CD8-positive, alpha-beta memory T cell (primary cell): ENCODE results near the gene TMEM98. TPM values are rescaled to one million over a fixed set of nuclear protein-coding genes. Genes with fewer than 3 reads are reported as not detected.
"Not testable (repeated sequence)": the region's sequence is repeated elsewhere in the genome, so short reads cannot be mapped to it uniquely, and the experiment has no call there.

ENCODE experiments used
- CTCF ChIA-PET: fragments of 350-600 bp; sonication (Branson Sonifier 250); formaldehyde crosslinking; loops from one replicate; lab custom pipeline; 2021; ENCODE audit warnings: antibody characterized with exemption; lab: Charles Lee
- POLR2A ChIA-PET: fragments of 350-600 bp; sonication (Branson Sonifier 250); formaldehyde crosslinking; loops from one replicate; lab custom pipeline; 2021; ENCODE audit warnings: antibody characterized with exemption; lab: Charles Lee
- DNase-seq, 5 donors: peaks; one replicate each; pipeline versions ENCODE4 v3.0.0 to v3.0.0-alpha.2; 2020 to 2022; ENCODE audit warnings: mixed read lengths in 1 of 5
- H3K27ac ChIP-seq: one replicate; pipeline ENCODE4 v1.7.0; 2013; ENCODE audit warnings: low read depth, mild to moderate bottlenecking, low read length, moderate library complexity
- H3K27me3 ChIP-seq: 2 replicates; pipeline ENCODE4 v1.7.0; 2013; ENCODE audit warnings: low read length, mild to moderate bottlenecking; ENCODE audit not compliant: insufficient read depth, poor library complexity, severe bottlenecking
- H3K36me3 ChIP-seq: 2 replicates; pipeline ENCODE4 v1.7.0; 2013; ENCODE audit warnings: mild to moderate bottlenecking, low read length, moderate library complexity; ENCODE audit not compliant: insufficient read depth
- H3K4me1 ChIP-seq: 2 replicates; pipeline ENCODE4 v1.7.0; 2013; ENCODE audit warnings: mild to moderate bottlenecking, low read length, moderate library complexity; ENCODE audit not compliant: insufficient read depth
- H3K4me3 ChIP-seq: 2 replicates; pipeline ENCODE4 v1.7.0; 2013; ENCODE audit warnings: mild to moderate bottlenecking, low read length
- H3K9me3 ChIP-seq: 2 replicates; pipeline ENCODE4 v1.7.0; 2013; ENCODE audit warnings: mild to moderate bottlenecking, low read length
- H3K27ac Mint-ChIP-seq, 8 donors: one replicate each; pipeline ENCODE4 v1.8.0; 2020 to 2021; ENCODE audit warnings: mixed read lengths in 8 of 8, mild to moderate bottlenecking in 6 of 8, inconsistent platforms in 3 of 8, moderate library complexity in 3 of 8
- H3K27me3 Mint-ChIP-seq, 2 donors: one replicate each; pipeline ENCODE4 v1.8.0; 2020 to 2021; ENCODE audit warnings: mixed read lengths in 2 of 2, mild to moderate bottlenecking in 1 of 2, moderate library complexity in 1 of 2
- H3K36me3 Mint-ChIP-seq, 3 donors: one replicate each; pipeline ENCODE4 v1.8.0; 2020 to 2021; ENCODE audit warnings: mixed read lengths in 3 of 3, inconsistent platforms in 1 of 3, mild to moderate bottlenecking in 1 of 3
- H3K4me1 Mint-ChIP-seq, 3 donors: one replicate each; pipeline ENCODE4 v1.8.0; 2020 to 2021; ENCODE audit warnings: mixed read lengths in 3 of 3, inconsistent platforms in 1 of 3, mild to moderate bottlenecking in 1 of 3
- H3K4me3 Mint-ChIP-seq, 7 donors: one replicate each; pipeline ENCODE4 v1.8.0; 2020 to 2021; ENCODE audit warnings: mixed read lengths in 7 of 7, mild to moderate bottlenecking in 6 of 7, moderate library complexity in 4 of 7, inconsistent platforms in 2 of 7
- H3K9me3 Mint-ChIP-seq, 5 donors: one replicate each; pipeline ENCODE4 v1.8.0; 2020 to 2022; ENCODE audit warnings: mixed read lengths in 5 of 5, mild to moderate bottlenecking in 3 of 5, moderate library complexity in 2 of 5, inconsistent platforms in 1 of 5
- polyA plus RNA-seq: library from polyadenylated mRNA; unstranded; fragments of 300-500 nt; fragmentation: Illumina TruSeq; gene quantifications from one replicate; pipeline ENCODE4 v1.2.3, GENCODE V29; 2021
- total RNA-seq, 2 experiments: library from RNA; stranded (reverse); gene quantifications; one replicate each; pipeline ENCODE4 v1.2.3, GENCODE V29; 2021

TMEM98 gene
- total and polyA plus RNA-seq, 3 experiments from 2014 or later, result 0.22 to 0.26 TPM; not detected in 1

DNA sequence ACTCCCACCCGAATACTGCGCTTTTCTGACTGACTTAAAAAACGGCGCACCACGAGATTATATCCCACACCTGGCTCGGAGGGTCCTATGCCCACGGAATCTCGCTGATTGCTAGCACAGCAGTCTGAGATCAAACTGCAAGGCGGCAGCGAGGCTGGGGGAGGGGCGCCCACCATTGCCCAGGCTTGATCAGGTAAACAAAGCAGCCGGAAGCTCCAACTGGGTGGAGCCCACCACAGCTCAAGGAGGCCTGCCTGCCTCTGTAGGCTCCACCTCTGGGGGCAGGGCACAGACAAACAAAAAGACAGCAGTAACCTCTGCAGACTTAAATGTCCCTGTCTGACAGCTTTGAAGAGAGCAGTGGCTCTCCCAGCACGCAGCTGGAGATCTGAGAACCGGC, 40.5 kb upstream of the TMEM98 start:
- POLR2A ChIA-PET, H3K4me1 Mint-ChIP-seq, H3K27ac Mint-ChIP-seq, H3K4me3 ChIP-seq, H3K36me3 Mint-ChIP-seq, H3K4me1 ChIP-seq, H3K4me3 Mint-ChIP-seq, H3K27ac ChIP-seq, DNase-seq, H3K9me3 Mint-ChIP-seq, CTCF ChIA-PET, H3K36me3 ChIP-seq, H3K9me3 ChIP-seq, H3K27me3 ChIP-seq: not testable (repeated sequence)
- peaks cover 9 to 33% of the 10 kb centered on the region in 2 donors for H3K27me3 Mint-ChIP-seq

DNA sequence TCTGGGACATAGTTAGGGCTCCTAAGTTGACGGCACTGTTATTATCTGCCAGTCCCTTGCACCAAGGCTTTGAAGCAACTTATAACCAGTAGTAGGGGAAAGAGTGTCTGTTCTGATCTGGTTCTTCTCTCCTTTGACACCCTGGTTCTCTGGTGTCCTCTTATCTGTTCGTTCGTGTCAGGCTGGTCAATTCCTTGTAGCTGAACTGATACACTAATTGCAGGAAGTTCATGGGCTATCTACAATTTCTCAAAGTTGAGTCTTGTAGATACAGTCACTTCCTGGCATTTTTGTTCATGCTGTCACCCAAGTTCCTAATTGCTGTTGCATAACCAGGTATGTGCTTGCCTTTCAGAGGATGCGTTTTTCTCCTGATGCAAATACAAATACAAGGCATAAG, 33.7 kb upstream of the TMEM98 start:
- no peaks in the 10 kb centered on the region for H3K4me1 Mint-ChIP-seq
- H3K4me1 ChIP-seq, result no peaks in the 10 kb centered on the region
- no peaks in the 10 kb centered on the region for H3K9me3 ChIP-seq
- CTCF ChIA-PET, result no interaction called here
- DNase-seq, result no peak
- no peak overlapping the region for H3K27ac ChIP-seq
- H3K27me3 Mint-ChIP-seq, result peaks cover 5 to 24% of the 10 kb centered on the region in 2 donors
- H3K36me3 Mint-ChIP-seq, result no peaks in the 10 kb centered on the region
- POLR2A ChIA-PET, result no interaction called here
- H3K4me3 Mint-ChIP-seq, result no peak overlapping the region
- no peaks in the 10 kb centered on the region for H3K27me3 ChIP-seq
- no peak overlapping the region for H3K4me3 ChIP-seq
- H3K36me3 ChIP-seq, result no peaks in the 10 kb centered on the region
- H3K9me3 Mint-ChIP-seq, result no peaks in the 10 kb centered on the region
- no peak overlapping the region for H3K27ac Mint-ChIP-seq

DNA sequence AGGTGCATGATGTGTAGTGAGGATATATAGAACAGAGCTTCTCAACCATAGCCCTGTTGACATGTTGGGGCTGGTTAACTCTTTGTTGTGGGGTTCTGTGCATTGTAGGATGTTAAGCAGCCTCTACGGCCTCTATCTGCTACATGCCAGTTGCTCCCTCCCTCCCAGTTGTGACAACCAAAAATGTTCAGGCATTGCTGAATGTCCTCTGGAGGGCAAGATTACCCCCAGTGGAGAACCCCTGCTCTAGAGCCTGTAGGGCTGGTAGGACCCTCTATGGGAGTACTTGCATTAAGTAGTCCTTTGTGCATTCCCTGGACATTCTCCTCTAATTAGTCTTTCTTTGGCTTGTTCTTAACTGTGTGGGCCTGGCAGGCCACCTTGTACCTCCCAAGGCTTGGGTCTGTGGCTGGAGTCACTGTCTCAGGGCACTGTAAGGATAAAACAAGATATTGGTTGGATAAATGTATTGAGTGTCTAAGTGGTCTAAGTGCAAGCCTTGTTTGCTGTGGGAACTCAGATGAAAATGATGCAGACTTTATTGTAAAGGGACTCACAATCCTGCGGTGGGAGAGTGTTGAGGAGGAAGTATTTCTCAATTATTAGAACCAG, 31.2 kb upstream of the TMEM98 start:
- ChIA-PET POLR2A (no interaction called here), CTCF (interaction anchor here (1.8 kb wide), 1 partner anchor 19 kb away, joined by 6 read pairs; the partner anchor contains the start of gene MYO1D)
- Histone ChIP-seq H3K27me3 (no peaks in the 10 kb centered on the region), H3K27ac (peak overlapping the region; percentile 46), H3K4me1 (no peaks in the 10 kb centered on the region), H3K4me3 (no peak overlapping the region), H3K9me3 (no peaks in the 10 kb centered on the region), H3K36me3 (no peaks in the 10 kb centered on the region)
- Mint-ChIP-seq H3K4me3 (no peak overlapping the region), H3K9me3 (no peaks in the 10 kb centered on the region), H3K36me3 (no peaks in the 10 kb centered on the region), H3K4me1 (no peaks in the 10 kb centered on the region), H3K27ac (peak overlapping the region in 1 of 8 donors; percentile 7), H3K27me3 (peaks cover 5 to 27% of the 10 kb centered on the region in 2 donors)
- DNase-seq, result no peak

DNA sequence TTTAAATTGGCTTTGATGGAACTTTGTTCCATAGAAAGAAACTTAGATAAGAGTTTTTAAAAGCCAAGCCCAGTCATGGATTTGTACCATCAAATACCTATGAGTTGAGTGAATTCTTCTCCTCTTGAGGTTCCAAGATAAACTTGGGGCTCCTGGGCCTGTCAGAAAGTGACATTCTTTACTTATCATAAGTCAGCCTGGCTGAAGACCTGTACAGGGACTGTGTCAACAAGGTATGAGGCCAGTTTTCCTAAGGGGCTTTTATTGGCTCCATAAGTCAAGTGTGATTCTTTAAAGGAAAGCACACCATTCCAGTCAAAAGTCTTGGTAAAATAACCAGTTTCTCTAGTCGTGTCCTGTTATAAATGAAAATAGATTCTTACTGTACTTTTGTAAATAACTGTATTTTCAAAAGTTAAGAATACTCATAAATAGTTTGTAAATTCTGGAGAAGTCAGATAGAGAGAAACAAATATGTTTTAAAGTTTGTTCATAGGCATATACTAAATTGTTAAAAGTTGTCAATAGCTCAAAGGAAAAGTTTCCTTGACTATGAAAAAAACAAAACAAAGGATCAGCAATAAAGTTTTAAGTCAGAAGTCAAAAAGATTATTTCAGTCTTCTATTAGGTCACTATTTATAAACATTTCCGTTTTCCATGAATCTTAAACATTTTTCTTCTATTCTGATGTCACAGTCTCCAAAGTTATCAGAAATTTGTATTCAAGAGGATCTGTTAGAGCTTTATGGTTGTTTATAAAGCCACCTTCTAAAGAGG, 28.5 kb upstream of the TMEM98 start:
- no peaks in the 10 kb centered on the region for H3K9me3 Mint-ChIP-seq
- no peak overlapping the region for H3K4me3 Mint-ChIP-seq
- CTCF ChIA-PET, result no interaction called here
- no peaks in the 10 kb centered on the region for H3K9me3 ChIP-seq
- no peak overlapping the region for H3K27ac Mint-ChIP-seq
- H3K4me1 Mint-ChIP-seq, result peaks cover 4 to 12% (median 11%) of the 10 kb centered on the region in 3 donors
- no peaks in the 10 kb centered on the region for H3K36me3 ChIP-seq
- no peak for DNase-seq
- H3K4me1 ChIP-seq, result no peaks in the 10 kb centered on the region
- H3K27me3 Mint-ChIP-seq, result peaks cover 8 to 36% of the 10 kb centered on the region in 2 donors
- no peak overlapping the region for H3K27ac ChIP-seq
- no peaks in the 10 kb centered on the region for H3K36me3 Mint-ChIP-seq
- no peaks in the 10 kb centered on the region for H3K27me3 ChIP-seq
- H3K4me3 ChIP-seq, result no peak overlapping the region
- POLR2A ChIA-PET, result no interaction called here

DNA sequence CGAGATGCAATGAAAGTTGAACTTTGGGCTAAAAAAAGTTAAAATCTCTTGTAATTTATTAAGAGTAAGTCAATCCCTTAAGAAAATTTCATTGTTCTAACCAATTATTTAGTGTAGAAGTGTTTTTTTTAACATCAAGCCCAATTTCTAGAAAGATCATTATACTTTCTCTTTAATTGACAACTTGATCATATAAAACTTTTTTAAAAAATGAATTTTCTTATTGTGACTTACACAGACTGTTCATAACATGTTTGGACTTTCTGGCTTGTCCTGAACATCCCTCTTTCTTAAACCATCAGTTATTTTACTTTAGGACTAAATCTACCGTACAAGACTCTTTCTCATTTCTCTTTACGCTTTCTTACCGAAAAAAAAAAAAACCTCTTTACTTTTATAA, 26.2 kb upstream of the TMEM98 start:
- Histone ChIP-seq H3K9me3 (no peaks in the 10 kb centered on the region), H3K4me3 (no peak overlapping the region), H3K27ac (no peak overlapping the region), H3K36me3 (no peaks in the 10 kb centered on the region), H3K27me3 (no peaks in the 10 kb centered on the region), H3K4me1 (no peaks in the 10 kb centered on the region)
- Mint-ChIP-seq H3K27me3 (peaks cover 12 to 49% of the 10 kb centered on the region in 2 donors), H3K36me3 (no peaks in the 10 kb centered on the region), H3K27ac (no peak overlapping the region), H3K4me1 (peaks cover 4 to 13% (median 12%) of the 10 kb centered on the region in 3 donors), H3K9me3 (no peaks in the 10 kb centered on the region), H3K4me3 (no peak overlapping the region)
- no peak for DNase-seq
- ChIA-PET CTCF (no interaction called here), POLR2A (no interaction called here)

- no peak for DNase-seq
- Histone ChIP-seq H3K9me3 (no peaks in the 10 kb centered on the region), H3K27ac (peak overlapping the region; percentile 3), H3K27me3 (no peaks in the 10 kb centered on the region), H3K36me3 (no peaks in the 10 kb centered on the region), H3K4me3 (no peak overlapping the region), H3K4me1 (no peaks in the 10 kb centered on the region)
- H3K27me3 Mint-ChIP-seq, result peaks cover 7 to 36% of the 10 kb centered on the region in 2 donors
- peak overlapping the region in 1 of 7 donors; percentile 16 for H3K4me3 Mint-ChIP-seq
- no peaks in the 10 kb centered on the region for H3K36me3 Mint-ChIP-seq
- H3K27ac Mint-ChIP-seq, result peak overlapping the region in 5 of 8 donors; percentile 18 to 78 (median 52)
- peaks cover 4 to 13% (median 12%) of the 10 kb centered on the region in 3 donors for H3K4me1 Mint-ChIP-seq
- ChIA-PET POLR2A (no interaction called here), CTCF (interaction anchor here (4.9 kb wide), 1 partner anchor 27 kb away, joined by 22 read pairs; the partner anchor contains the start of gene MYO1D)
- H3K9me3 Mint-ChIP-seq, result no peaks in the 10 kb centered on the region
Measured at GRCh38 chr17:32903774-32904673, 23.9 kb upstream of the TMEM98 start.

DNA sequence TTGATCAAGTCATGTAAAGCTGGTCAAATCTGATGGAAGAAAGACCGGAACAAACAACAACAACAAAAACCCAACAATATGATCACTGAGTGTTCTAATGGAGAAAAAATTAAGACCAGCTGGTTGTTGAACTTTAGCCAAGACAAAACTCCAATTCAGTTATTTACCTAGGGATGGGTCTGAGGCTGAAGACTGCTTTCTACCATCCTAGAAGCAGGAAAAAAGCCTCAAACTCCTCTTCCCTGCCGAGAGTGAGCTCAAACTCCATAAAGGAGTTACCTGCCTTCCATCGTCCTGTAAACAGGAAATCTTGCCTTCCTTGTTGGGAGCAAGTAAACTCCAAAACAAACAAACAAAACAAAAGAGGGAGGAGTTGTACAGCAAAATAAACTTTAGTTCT, 23.1 kb upstream of the TMEM98 start:
- Histone ChIP-seq H3K4me3 (no peak overlapping the region), H3K27ac (no peak overlapping the region), H3K27me3 (no peaks in the 10 kb centered on the region), H3K9me3 (no peaks in the 10 kb centered on the region), H3K4me1 (no peaks in the 10 kb centered on the region), H3K36me3 (no peaks in the 10 kb centered on the region)
- POLR2A ChIA-PET, result no interaction called here
- CTCF ChIA-PET, result interaction anchor here (4.9 kb wide), 1 partner anchor 28 kb away, joined by 22 read pairs; the partner anchor contains the start of gene MYO1D
- Mint-ChIP-seq H3K9me3 (no peaks in the 10 kb centered on the region), H3K4me3 (no peak overlapping the region), H3K27me3 (peaks cover 7 to 30% of the 10 kb centered on the region in 2 donors), H3K36me3 (no peaks in the 10 kb centered on the region), H3K27ac (peak overlapping the region in 2 of 8 donors; percentile 58 to 72), H3K4me1 (peaks cover 8 to 16% (median 12%) of the 10 kb centered on the region in 3 donors)
- DNase-seq, result no peak
